ENCODE measurements around the gene CEP104.

Gene CEP104

GRCh38 chr1:3856923-3857790, at the start of gene CEP104, which contains the start of gene DFFB:
TSS of gene CEP104 (minus strand) at chr1:3857211. CDS start at chr1:3852407, 4,804 bp downstream.
TSS of gene DFFB (plus strand) at chr1:3857476. CDS start at chr1:3857604, 128 bp downstream.
- DNase-seq = peak; percentile 92 to 96 (median 94)

- no peak for DNase-seq
These were observed 49.6 kb upstream of the CEP104 start for GRCh38 chr1:3906672-3907020.

- DNase-seq = no peak
These were observed 49.1 kb upstream of the CEP104 start for GRCh38 chr1:3905953-3906671.

- DNase-seq = no peak
These were observed 48.4 kb upstream of the CEP104 start for GRCh38 chr1:3905266-3905952.

GRCh38 chr1:3904843-3905185, 47.8 kb upstream of the CEP104 start:
- DNase-seq = no peak

- no peak for DNase-seq
These were observed 47.2 kb upstream of the CEP104 start for GRCh38 chr1:3904006-3904842.

- DNase-seq = no peak
These were observed 46.4 kb upstream of the CEP104 start for GRCh38 chr1:3903141-3904005.

- no peak for DNase-seq
These were observed 45.6 kb upstream of the CEP104 start for GRCh38 chr1:3902571-3903091.

GRCh38 chr1:3902111-3902511, 45.1 kb upstream of the CEP104 start:
- peak in 1 of 4 experiments; percentile 19 for DNase-seq

GRCh38 chr1:3900969-3901529, 44.0 kb upstream of the CEP104 start:
- DNase-seq = peak; percentile 62 to 78 (median 67)

- peak; percentile 89 to 97 (median 94) for DNase-seq
These were observed 43.3 kb upstream of the CEP104 start, which contains the start of gene C1orf174 for GRCh38 chr1:3900150-3900968. TSS of gene C1orf174 (minus strand) at chr1:3900272. CDS start at chr1:3900186, 86 bp downstream.

- DNase-seq = no peak
These were observed 42.7 kb upstream of the CEP104 start for GRCh38 chr1:3899754-3900149.

- no peak for DNase-seq
These were observed 42.2 kb upstream of the CEP104 start for GRCh38 chr1:3898994-3899753.

- DNase-seq = no peak
These were observed 41.4 kb upstream of the CEP104 start for GRCh38 chr1:3898475-3898735.

- DNase-seq = no peak
These were observed 39.5 kb upstream of the CEP104 start for GRCh38 chr1:3896396-3897000.

GRCh38 chr1:3895951-3896325, 38.9 kb upstream of the CEP104 start:
- DNase-seq = no peak

- no peak for DNase-seq
These were observed 38.4 kb upstream of the CEP104 start for GRCh38 chr1:3895279-3895950.

GRCh38 chr1:3894626-3895278, 37.7 kb upstream of the CEP104 start:
- no peak for DNase-seq
